Omental fat pad (tissue), 4 donors: Measurements from ENCODE around the gene LRRIQ4. TPM values are rescaled to one million over a fixed set of nuclear protein-coding genes. Genes with fewer than 3 reads are reported as not detected.

Source experiments
- ATAC-seq: fragments of 150-250 bp; one replicate; pipeline ENCODE4 v1.9.1; 2016; ENCODE audit warnings: mild to moderate bottlenecking, moderate library complexity; ENCODE audit not compliant: low FRiP score
- DNase-seq: peaks from one replicate; pipeline ENCODE4 v3.0.0-alpha.2; 2019; ENCODE audit warnings: low spot score
- CTCF ChIP-seq, 3 donors: fragments of 450-650 bp; IDR thresholded peaks; one replicate each; pipeline ENCODE4 v1.5.1; 2016 to 2017; ENCODE audit warnings: antibody characterized with exemption in 3 of 3, mild to moderate bottlenecking in 3 of 3, moderate library complexity in 2 of 3
- total RNA-seq, 4 donors: library from RNA; depleted of rRNA; stranded (reverse); fragments of >200 nt; gene quantifications; one replicate each; pipeline ENCODE4 v1.1.0, GENCODE V29; 2016

Gene LRRIQ4
- total RNA-seq, 4 donors from 2014 or later, result 0.25 TPM; not detected in 3

DNA sequence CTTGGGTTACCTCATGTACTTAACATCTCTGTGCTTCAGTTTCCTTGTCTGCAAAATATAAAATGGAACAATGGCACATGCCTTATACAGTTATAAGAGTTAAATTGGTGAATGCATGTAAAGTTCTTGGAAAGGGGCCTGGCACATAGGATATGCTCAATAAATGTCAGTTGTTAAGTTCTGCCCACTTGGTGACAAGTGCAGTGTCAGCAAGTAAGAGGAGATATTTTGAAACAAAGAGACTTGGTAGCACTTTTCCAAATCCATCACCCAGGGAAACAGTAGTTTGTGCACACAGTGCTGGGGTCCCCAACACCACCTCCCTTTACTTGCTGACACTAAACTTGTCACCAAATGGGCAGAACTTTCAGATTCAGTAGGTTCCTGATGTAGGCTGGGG is 37.9 kb downstream of the LRRIQ4 start:
- ATAC-seq (no peak), DNase-seq (no peak)
- TF ChIP-seq CTCF (IDR thresholded peaks at IDR 0.05), result no peak

DNA sequence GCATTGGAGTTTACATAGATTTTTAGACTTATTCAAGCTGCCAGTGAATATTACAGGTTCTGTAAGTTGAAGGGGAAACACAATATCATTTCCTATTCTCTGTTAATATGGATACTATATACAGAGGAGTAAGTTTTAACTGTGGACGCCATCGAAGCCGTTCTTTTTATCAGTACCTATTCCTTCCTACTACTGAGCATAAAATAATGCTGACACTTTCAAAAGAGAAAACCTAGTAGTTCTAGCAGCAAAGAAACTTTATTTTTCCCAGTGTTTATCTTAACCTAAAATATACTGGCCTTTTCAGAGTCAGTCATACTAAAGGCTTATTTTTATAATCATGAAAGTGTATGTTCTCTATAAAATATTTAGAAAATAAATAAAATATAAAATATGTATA is 42.8 kb downstream of the LRRIQ4 start:
- DNase-seq (no peak), ATAC-seq (no peak)
- no peak for TF ChIP-seq CTCF (IDR thresholded peaks at IDR 0.05)

DNA sequence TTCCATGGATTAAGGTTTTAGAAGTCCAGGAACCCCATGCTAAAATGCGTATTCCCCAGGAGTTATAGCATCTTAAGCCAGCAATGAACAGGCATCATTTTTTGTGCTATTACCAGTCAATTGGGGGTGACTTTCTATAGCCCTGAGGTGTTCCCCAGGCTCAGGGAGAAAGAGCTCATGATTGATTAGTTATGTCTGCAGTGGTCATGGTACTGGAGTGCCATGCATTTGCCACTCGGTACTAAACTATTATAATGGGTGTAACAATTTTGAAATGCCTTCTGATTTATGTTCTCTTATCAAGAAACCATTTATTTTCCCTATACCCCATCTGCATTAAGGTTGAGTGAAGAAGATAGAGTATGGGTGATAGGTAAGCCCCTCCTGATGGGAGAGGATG is 45.1 kb downstream of the LRRIQ4 start:
- DNase-seq, result no peak
- no peak for TF ChIP-seq CTCF (IDR thresholded peaks at IDR 0.05)
- no peak for ATAC-seq

GRCh38 chr3:169861871-169862270 is 49.2 kb downstream of the LRRIQ4 start:
- ATAC-seq (no peak), DNase-seq (no peak)
- no peak for TF ChIP-seq CTCF (IDR thresholded peaks at IDR 0.05)

DNA sequence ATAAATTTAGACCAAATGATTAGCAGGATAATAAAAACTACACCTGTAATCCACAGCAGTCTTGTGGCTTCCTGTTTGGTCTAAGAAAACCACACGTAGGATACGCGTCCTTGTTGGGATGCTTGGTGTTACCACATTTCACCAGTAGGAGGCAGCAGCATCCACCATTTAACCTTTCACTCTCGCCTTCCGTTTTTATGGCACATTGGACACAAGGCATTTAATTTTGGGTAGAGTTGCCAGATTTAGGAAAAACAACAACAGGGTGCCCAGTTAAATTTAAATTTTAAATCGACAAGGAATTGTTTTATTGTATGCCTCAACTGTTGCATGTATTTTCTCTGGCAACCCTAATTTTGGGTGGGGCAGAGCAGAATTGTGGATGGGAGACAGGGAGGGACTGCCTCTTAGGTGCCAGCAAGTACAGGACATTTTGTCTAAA is 50.8 kb downstream of the LRRIQ4 start:
- ATAC-seq (peak; percentile 86), DNase-seq (peak; percentile 53)
- TF ChIP-seq CTCF (IDR thresholded peaks at IDR 0.05), result peak in 2 of 3 donors; percentile 80 to 91

DNA sequence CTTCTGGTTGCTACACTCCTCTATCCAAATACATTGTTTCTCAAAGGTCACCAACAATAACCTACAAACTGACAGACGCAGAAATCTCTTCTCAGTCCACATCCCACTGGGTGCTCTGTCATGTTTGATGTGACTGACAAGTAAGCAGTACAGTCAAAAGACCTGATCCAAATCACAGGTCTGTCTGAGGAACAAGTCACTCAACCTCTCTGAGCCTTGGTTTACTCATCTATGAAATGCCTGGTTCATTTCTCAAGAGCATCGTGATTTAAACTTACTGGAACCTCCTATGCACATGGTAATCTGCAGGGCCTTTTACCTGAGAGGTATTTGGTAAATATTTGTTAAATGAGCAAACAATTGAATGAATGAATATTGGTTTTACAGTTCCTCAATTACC is 51.6 kb downstream of the LRRIQ4 start:
- DNase-seq (no peak), ATAC-seq (no peak)
- no peak for TF ChIP-seq CTCF (IDR thresholded peaks at IDR 0.05)

DNA sequence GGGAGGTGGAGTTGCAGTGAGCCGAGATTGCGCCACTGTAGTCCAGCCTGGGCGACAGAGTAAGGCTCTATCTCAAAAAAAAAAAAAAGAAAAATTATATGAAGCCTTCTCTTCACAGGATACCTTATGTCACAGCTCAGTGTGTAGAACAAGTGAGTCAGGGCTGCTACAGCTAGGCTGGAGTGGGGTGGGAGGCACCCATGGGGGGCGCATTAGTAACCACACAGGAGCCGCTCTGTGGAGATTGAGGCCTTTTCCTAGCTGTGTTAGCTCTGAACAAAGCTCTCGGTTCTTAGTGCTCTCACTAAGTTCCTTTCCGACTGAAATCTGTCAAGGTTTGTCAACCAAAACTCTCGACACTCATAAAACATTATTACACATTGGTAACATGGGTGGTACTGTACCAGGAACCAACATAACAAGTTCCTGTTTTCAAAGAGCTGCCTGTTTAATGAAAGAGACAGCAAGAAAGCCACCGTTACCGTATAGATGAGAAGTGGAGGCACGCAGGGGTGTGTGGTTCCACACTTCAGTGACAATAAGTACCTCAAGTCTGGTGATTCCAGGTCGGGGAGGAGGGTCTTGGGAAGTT is 52.6 kb downstream of the LRRIQ4 start:
- ATAC-seq, result no peak

More for the DNA sequence above, 52.6 kb downstream of the LRRIQ4 start:
- no peak for DNase-seq
- no peak for TF ChIP-seq CTCF (IDR thresholded peaks at IDR 0.05)
